ENCODE results near the gene PPP1R37. TPM values are rescaled to one million over a fixed set of nuclear protein-coding genes. Genes with fewer than 3 reads are reported as not detected.

The PPP1R37 gene
- total RNA-seq, 2 experiments from 2014 or later = 20.9 to 21.2 TPM

- DNase-seq = peak; percentile 94
- ATAC-seq = peak; percentile 72
- intact Hi-C loops (cut with micrococcal nuclease) = no loop called here
- Mint-ChIP-seq H3K9me3 (no peaks in the 10 kb centered on the region), H3K36me3 (ENCODE audit: low read depth) (peaks cover 48% of the 10 kb centered on the region), H3K4me1 (ENCODE audit: low read depth) (peaks cover 50% of the 10 kb centered on the region), H3K27ac (peak overlapping the region; percentile 96), H3K27me3 (no peaks in the 10 kb centered on the region), H3K4me3 (peak overlapping the region; percentile 89)
- TF ChIP-seq CTCF (IDR thresholded peaks at IDR 0.05) = no peak
- CTCF ChIA-PET = interaction anchor here (0.6 to 2.9 kb wide), 11 partner anchors 7 to 96 kb away, joined by 3 to 14 read pairs (median 5); partner anchors contain the start of genes BLOC1S3, GEMIN7 and TRAPPC6A
- POLR2A ChIA-PET = interaction anchor here (0.6 to 2.6 kb wide), 14 partner anchors 8 to 326 kb away, joined by 3 to 18 read pairs (median 4); partner anchors contain the start of genes BLOC1S3, GEMIN7, NKPD1 and TRAPPC6A
Measured at GRCh38 chr19:45091031-45091923, 1.7 kb upstream of the PPP1R37 start.

GRCh38 chr19:45094137-45094536, 1.2 kb downstream of the PPP1R37 start:
- POLR2A ChIA-PET = no interaction called here
- Mint-ChIP-seq H3K27ac (peak overlapping the region; percentile 59), H3K9me3 (no peaks in the 10 kb centered on the region), H3K4me3 (peak overlapping the region; percentile 89), H3K4me1 (ENCODE audit: low read depth) (peaks cover 61% of the 10 kb centered on the region), H3K27me3 (no peaks in the 10 kb centered on the region), H3K36me3 (ENCODE audit: low read depth) (peaks cover 35% of the 10 kb centered on the region)
- intact Hi-C loops (cut with micrococcal nuclease) = no loop called here
- ATAC-seq (no peak), DNase-seq (no peak)
- CTCF ChIA-PET = interaction anchor here (1.5 kb wide), 1 partner anchor 31 kb away, joined by 3 read pairs; no protein-coding TSS in a partner anchor
- no peak for TF ChIP-seq CTCF (IDR thresholded peaks at IDR 0.05)

GRCh38 chr19:45094707-45095106, 1.7 kb downstream of the PPP1R37 start:
- peaks cover 35% of the 10 kb centered on the region for H3K36me3 Mint-ChIP-seq (ENCODE audit: low read depth)
- H3K4me3 Mint-ChIP-seq = peak overlapping the region; percentile 89
- no peak for TF ChIP-seq CTCF (IDR thresholded peaks at IDR 0.05)
- peaks cover 61% of the 10 kb centered on the region for H3K4me1 Mint-ChIP-seq (ENCODE audit: low read depth)
- peak overlapping the region; percentile 3 for H3K27ac Mint-ChIP-seq
- ATAC-seq = no peak
- no peaks in the 10 kb centered on the region for H3K9me3 Mint-ChIP-seq
- DNase-seq = no peak
- ChIA-PET POLR2A (interaction anchor here (0.6 kb wide), 1 partner anchor 1157 kb away, joined by 3 read pairs; no protein-coding TSS in a partner anchor), CTCF (interaction anchor here (1.5 kb wide), 1 partner anchor 31 kb away, joined by 3 read pairs; no protein-coding TSS in a partner anchor)
- no peaks in the 10 kb centered on the region for H3K27me3 Mint-ChIP-seq
- intact Hi-C loops (cut with micrococcal nuclease) = no loop called here

GRCh38 chr19:45095496-45096413, 2.8 kb downstream of the PPP1R37 start:
- DNase-seq (no peak), ATAC-seq (no peak)
- Mint-ChIP-seq H3K36me3 (ENCODE audit: low read depth) (peaks cover 30% of the 10 kb centered on the region), H3K27me3 (no peaks in the 10 kb centered on the region), H3K4me3 (no peak overlapping the region), H3K4me1 (ENCODE audit: low read depth) (peaks cover 60% of the 10 kb centered on the region), H3K27ac (peak overlapping the region; percentile 4), H3K9me3 (no peaks in the 10 kb centered on the region)
- CTCF ChIA-PET = interaction anchor here (1.5 kb wide), 1 partner anchor 30 kb away, joined by 3 read pairs; no protein-coding TSS in a partner anchor
- POLR2A ChIA-PET = no interaction called here
- no peak for TF ChIP-seq CTCF (IDR thresholded peaks at IDR 0.05)
- intact Hi-C loops (cut with micrococcal nuclease) = no loop called here
